Measurements from ENCODE around the gene AP2S1. TPM values are rescaled to one million over a fixed set of nuclear protein-coding genes. Genes with fewer than 3 reads are reported as not detected.
A peak's percentile ranks its signal among the peaks of the same experiment; 100 is the strongest.

Gene AP2S1
- 96.9 and 103 TPM in 2 replicates for total RNA-seq
- long read RNA-seq, transcript AP2S1-201 (5 exons, 935 nt) = major isoform, 13 of 18 reads
- long read RNA-seq, partial matches to known transcripts = 0 of 18 reads
- long read RNA-seq, other reads (novel, unspliced or antisense) = 0 of 18 reads

DNA sequence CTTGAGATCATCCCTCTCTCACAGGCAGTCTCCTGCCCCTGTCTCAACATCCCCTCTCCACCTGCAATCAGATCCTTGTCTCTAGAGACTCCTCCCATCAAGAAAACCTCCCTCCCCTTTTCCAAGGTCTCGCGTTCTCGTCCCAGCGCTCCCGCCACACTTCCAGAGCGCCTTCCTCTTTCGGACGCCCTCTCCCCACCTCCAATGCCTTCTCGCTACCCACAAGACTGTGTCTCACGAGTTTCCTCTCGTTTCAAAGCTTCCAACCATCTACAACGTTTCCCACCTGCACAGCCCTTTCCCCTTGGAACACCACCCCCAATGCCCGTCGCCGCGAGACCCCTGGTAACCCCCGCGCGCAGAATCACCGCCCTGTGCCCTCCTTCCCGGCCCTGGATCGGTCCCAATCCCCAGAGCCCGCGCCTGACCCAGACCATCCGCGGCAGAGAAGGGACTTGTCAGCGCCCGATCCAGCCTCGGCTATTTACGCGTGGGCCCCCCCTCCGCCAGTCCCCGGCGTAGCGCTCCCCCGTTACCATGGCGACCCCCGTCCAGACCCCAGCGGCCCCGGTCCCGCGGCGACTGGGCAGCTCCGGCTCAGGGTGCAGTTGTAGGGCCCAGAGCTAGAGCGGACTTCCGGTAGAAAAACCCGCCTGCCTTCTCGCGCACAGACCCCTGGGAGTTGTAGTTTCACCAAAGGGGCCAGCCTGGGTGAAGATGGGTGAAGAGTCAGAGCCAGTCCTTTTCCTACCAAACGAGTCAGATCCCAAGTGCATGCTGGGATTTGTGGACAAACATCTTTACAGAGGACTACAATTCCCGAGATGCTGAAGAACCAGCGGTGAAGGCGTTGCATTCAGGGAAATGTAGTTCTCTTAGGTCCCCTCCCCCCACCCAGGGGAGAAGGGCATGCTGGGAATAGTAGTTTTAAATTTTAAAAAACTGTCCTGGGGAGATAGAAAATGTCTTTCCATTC lies at the start of gene AP2S1:
Gene AP2S1, minus strand, starts transcription at position 619 of the 976 bp plus-strand sequence. Its CDS starts 80 bp downstream, at position 539.
- no peak for TF ChIP-seq CTCF (IDR thresholded peaks at IDR 0.05; ENCODE audit: unreplicated experiment)
- no peaks in the 10 kb centered on the region for H3K9me3 Mint-ChIP-seq (ENCODE audit: low read depth)
- DNase-seq (ENCODE audit: low spot score, unreplicated experiment) = peak; percentile 89
- peaks cover 12% of the 10 kb centered on the region for H3K4me1 Mint-ChIP-seq (ENCODE audit: low read depth)
- H3K27me3 Mint-ChIP-seq = peaks cover 3% of the 10 kb centered on the region
- H3K4me3 Mint-ChIP-seq (ENCODE audit: low read depth) = peak within 1 kb of the TSS; percentile 96
- peak within 1 kb of the TSS; percentile 97 for H3K27ac Mint-ChIP-seq
- H3K36me3 Mint-ChIP-seq (ENCODE audit: insufficient read depth) = peaks cover 7% of the 10 kb centered on the region

GRCh38 chr19:46900341-46900740 lies 49.7 kb upstream of the AP2S1 start:
- H3K36me3 Mint-ChIP-seq (ENCODE audit: insufficient read depth) = no peaks in the 10 kb centered on the region
- peaks cover 38% of the 10 kb centered on the region for H3K4me1 Mint-ChIP-seq (ENCODE audit: low read depth)
- H3K4me3 Mint-ChIP-seq (ENCODE audit: low read depth) = no peak overlapping the region
- no peak overlapping the region for H3K27ac Mint-ChIP-seq
- TF ChIP-seq CTCF (IDR thresholded peaks at IDR 0.05; ENCODE audit: unreplicated experiment) = no peak
- H3K27me3 Mint-ChIP-seq = no peaks in the 10 kb centered on the region
- H3K9me3 Mint-ChIP-seq (ENCODE audit: low read depth) = no peaks in the 10 kb centered on the region
- no peak for DNase-seq (ENCODE audit: low spot score, unreplicated experiment)

DNA sequence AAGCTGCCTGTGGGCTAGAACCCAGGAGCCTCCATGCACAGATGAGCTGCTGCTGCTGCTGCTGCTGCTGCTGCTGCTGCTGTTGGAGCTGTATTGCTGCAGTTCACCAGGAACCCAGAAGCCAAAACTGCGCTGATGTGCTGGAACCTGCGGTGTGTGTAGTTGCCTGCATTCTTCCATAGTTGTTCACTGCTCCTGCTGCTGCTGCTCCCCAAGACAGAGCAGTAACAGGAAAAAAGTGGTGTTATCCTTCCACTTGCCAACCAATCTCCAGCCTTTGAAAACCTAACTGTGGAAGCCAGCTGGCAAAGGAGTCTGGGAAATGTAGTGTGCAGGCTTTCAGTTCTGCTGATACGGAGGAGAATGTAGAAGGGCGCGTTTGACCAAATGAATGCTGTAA lies 48.1 kb upstream of the AP2S1 start:
- peaks cover 32% of the 10 kb centered on the region for H3K4me1 Mint-ChIP-seq (ENCODE audit: low read depth)
- TF ChIP-seq CTCF (IDR thresholded peaks at IDR 0.05; ENCODE audit: unreplicated experiment) = no peak
- no peak overlapping the region for H3K4me3 Mint-ChIP-seq (ENCODE audit: low read depth)
- no peaks in the 10 kb centered on the region for H3K27me3 Mint-ChIP-seq
- peaks cover 5% of the 10 kb centered on the region for H3K36me3 Mint-ChIP-seq (ENCODE audit: insufficient read depth)
- peak overlapping the region; percentile 26 for H3K27ac Mint-ChIP-seq
- no peaks in the 10 kb centered on the region for H3K9me3 Mint-ChIP-seq (ENCODE audit: low read depth)
- no peak for DNase-seq (ENCODE audit: low spot score, unreplicated experiment)

DNA sequence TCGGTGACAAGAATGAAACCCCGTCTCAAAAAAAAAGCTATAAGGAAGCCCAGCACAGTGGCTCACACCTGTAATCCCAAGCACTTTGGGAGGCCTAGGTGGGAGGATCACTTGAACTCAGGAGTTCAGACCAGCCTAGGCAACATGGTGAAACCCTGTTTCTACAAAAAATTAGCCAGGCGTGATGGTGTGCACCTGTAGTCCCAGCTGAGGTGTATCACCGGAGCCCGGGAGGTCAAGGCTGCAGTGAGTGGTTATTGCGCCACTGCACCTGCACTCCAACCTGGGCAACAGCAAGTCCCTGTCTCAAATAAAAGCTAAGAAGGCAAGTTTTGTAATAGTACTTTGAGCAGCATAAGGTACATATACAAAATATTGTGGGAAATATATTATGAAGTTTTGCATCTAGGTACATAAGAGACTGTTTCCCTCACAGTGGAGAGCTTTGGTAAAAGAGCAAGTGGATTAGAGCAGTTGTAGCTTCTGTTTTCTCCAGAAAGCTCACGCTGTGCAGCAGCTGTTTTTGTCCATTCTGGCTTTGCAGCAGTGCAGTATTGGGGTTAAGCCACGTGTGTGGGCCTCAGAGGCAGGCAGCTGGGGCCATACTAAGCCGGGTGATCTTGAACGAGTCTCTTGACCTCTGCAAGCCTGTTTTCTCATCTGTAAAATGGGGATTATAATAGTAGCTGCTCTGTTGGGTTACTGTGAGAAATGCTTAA lies 45.6 kb upstream of the AP2S1 start:
- H3K27me3 Mint-ChIP-seq = no peaks in the 10 kb centered on the region
- H3K4me3 Mint-ChIP-seq (ENCODE audit: low read depth) = no peak overlapping the region
- no peak for TF ChIP-seq CTCF (IDR thresholded peaks at IDR 0.05; ENCODE audit: unreplicated experiment)
- H3K27ac Mint-ChIP-seq = peak overlapping the region; percentile 76
- H3K9me3 Mint-ChIP-seq (ENCODE audit: low read depth) = no peaks in the 10 kb centered on the region
- peaks cover 13% of the 10 kb centered on the region for H3K4me1 Mint-ChIP-seq (ENCODE audit: low read depth)
- no peak for DNase-seq (ENCODE audit: low spot score, unreplicated experiment)
- H3K36me3 Mint-ChIP-seq (ENCODE audit: insufficient read depth) = peaks cover 5% of the 10 kb centered on the region
